GM21447 (cell line): ENCODE results near the gene SPRYD3.
"Not testable (repeated sequence)": the region's sequence is repeated elsewhere in the genome, so short reads cannot be mapped to it uniquely, and the experiment has no call there.

Source experiments
- ATAC-seq: cut with Tn5 transposase; IDR thresholded peaks from one replicate; pipeline ENCODE4 v1.9.1; 2021; ENCODE audit not compliant: unreplicated experiment

SPRYD3 gene

GRCh38 chr12:53101931-53102781, 23.0 kb upstream of the SPRYD3 start:
- no peak for ATAC-seq

- no peak for ATAC-seq
These were observed 22.1 kb upstream of the SPRYD3 start for GRCh38 chr12:53101266-53101665.

- ATAC-seq, result no peak
These were observed 21.4 kb upstream of the SPRYD3 start for GRCh38 chr12:53100466-53101151.

GRCh38 chr12:53099071-53099882, 20.1 kb upstream of the SPRYD3 start:
- ATAC-seq, result no peak

- ATAC-seq, result no peak
These were observed 19.3 kb upstream of the SPRYD3 start for GRCh38 chr12:53098354-53098981.

GRCh38 chr12:53097564-53098353, 18.6 kb upstream of the SPRYD3 start, which contains the start of gene IGFBP6:
TSS of gene IGFBP6 (plus strand) at chr12:53097667. CDS start at chr12:53097718, 51 bp downstream.
- no peak for ATAC-seq

GRCh38 chr12:53097207-53097563, 18.0 kb upstream of the SPRYD3 start:
- ATAC-seq, result no peak

GRCh38 chr12:53096759-53097158, 17.6 kb upstream of the SPRYD3 start:
- ATAC-seq, result no peak

- ATAC-seq, result no peak
These were observed 17.0 kb upstream of the SPRYD3 start for GRCh38 chr12:53096089-53096741.

- not testable (repeated sequence) for ATAC-seq
These were observed 16.4 kb upstream of the SPRYD3 start for GRCh38 chr12:53095596-53095895.

GRCh38 chr12:53094796-53095595, 15.8 kb upstream of the SPRYD3 start:
- not testable (repeated sequence) for ATAC-seq

- no peak for ATAC-seq
These were observed 15.2 kb upstream of the SPRYD3 start for GRCh38 chr12:53094394-53094787.

GRCh38 chr12:53093777-53094393, 14.7 kb upstream of the SPRYD3 start:
- no peak for ATAC-seq

- ATAC-seq, result no peak
These were observed 12.6 kb upstream of the SPRYD3 start for GRCh38 chr12:53091756-53092155.

- no peak for ATAC-seq
These were observed 11.4 kb upstream of the SPRYD3 start for GRCh38 chr12:53090554-53090953.

GRCh38 chr12:53090105-53090504, 10.9 kb upstream of the SPRYD3 start:
- no peak for ATAC-seq

- no peak for ATAC-seq
These were observed 7.2 kb upstream of the SPRYD3 start for GRCh38 chr12:53086361-53086760.

GRCh38 chr12:53082637-53083175, 3.5 kb upstream of the SPRYD3 start:
- no peak for ATAC-seq
